RWPE2 (cell line): Measurements from ENCODE around the gene HPS4.

Source experiments
- ATAC-seq: fragments of 200-7000 bp; cut with Tn5 transposase; 3 replicates; pipeline ENCODE4 v1.9.1; 2021; ENCODE audit warnings: low read depth
- DNase-seq: peaks from one replicate; pipeline ENCODE4 v3.0.0-alpha.2; 2020; ENCODE audit warnings: low spot score
- H3K27ac ChIP-seq: fragments of 450-650 bp; 2 replicates; pipeline ENCODE4 v1.5.1; 2017; ENCODE audit warnings: mild to moderate bottlenecking; ENCODE audit not compliant: poor library complexity, severe bottlenecking
- H3K27me3 ChIP-seq: fragments of 250-450 bp; sonication (Bioruptor Pico); 2 replicates; pipeline ENCODE4 v1.5.1; 2021; ENCODE audit warnings: mild to moderate bottlenecking, moderate library complexity; ENCODE audit not compliant: insufficient read depth, poor library complexity, severe bottlenecking
- H3K36me3 ChIP-seq: fragments of 250-450 bp; sonication (Bioruptor Pico); 2 replicates; pipeline ENCODE4 v1.5.1; 2020; ENCODE audit warnings: low read depth, mild to moderate bottlenecking, moderate library complexity
- H3K4me1 ChIP-seq: fragments of 250-450 bp; sonication (Bioruptor Pico); 2 replicates; pipeline ENCODE4 v1.5.1; 2021; ENCODE audit warnings: mild to moderate bottlenecking, moderate library complexity; ENCODE audit not compliant: insufficient read depth, poor library complexity, severe bottlenecking
- H3K4me3 ChIP-seq: fragments of 250-450 bp; sonication (Bioruptor Pico); 2 replicates; pipeline ENCODE4 v1.5.1; 2021; ENCODE audit warnings: mild to moderate bottlenecking, moderate library complexity; ENCODE audit not compliant: severe bottlenecking
- H3K9me3 ChIP-seq: fragments of 250-450 bp; sonication (Bioruptor Pico); 2 replicates; pipeline ENCODE4 v1.5.1; 2021; ENCODE audit warnings: mild to moderate bottlenecking, moderate library complexity; ENCODE audit not compliant: severe bottlenecking
- TF ChIP-seq, protein P1 (sequence below): fragments of 450-650 bp; IDR thresholded peaks from one replicate; pipeline ENCODE4 v1.5.1; 2017; ENCODE audit warnings: mild to moderate bottlenecking, moderate library complexity; ENCODE audit not compliant: poor library complexity, severe bottlenecking

Gene HPS4

GRCh38 chr22:26525946-26526564 is 42.5 kb upstream of the HPS4 start:
- Histone ChIP-seq H3K27me3 (no peaks in the 10 kb centered on the region), H3K27ac (no peak overlapping the region), H3K9me3 (no peaks in the 10 kb centered on the region), H3K4me3 (no peak overlapping the region), H3K36me3 (peaks cover 34% of the 10 kb centered on the region), H3K4me1 (peaks cover 8% of the 10 kb centered on the region)
- TF ChIP-seq, protein P1, sequence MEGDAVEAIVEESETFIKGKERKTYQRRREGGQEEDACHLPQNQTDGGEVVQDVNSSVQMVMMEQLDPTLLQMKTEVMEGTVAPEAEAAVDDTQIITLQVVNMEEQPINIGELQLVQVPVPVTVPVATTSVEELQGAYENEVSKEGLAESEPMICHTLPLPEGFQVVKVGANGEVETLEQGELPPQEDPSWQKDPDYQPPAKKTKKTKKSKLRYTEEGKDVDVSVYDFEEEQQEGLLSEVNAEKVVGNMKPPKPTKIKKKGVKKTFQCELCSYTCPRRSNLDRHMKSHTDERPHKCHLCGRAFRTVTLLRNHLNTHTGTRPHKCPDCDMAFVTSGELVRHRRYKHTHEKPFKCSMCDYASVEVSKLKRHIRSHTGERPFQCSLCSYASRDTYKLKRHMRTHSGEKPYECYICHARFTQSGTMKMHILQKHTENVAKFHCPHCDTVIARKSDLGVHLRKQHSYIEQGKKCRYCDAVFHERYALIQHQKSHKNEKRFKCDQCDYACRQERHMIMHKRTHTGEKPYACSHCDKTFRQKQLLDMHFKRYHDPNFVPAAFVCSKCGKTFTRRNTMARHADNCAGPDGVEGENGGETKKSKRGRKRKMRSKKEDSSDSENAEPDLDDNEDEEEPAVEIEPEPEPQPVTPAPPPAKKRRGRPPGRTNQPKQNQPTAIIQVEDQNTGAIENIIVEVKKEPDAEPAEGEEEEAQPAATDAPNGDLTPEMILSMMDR = no peak
- ATAC-seq (no peak), DNase-seq (no peak)

DNA sequence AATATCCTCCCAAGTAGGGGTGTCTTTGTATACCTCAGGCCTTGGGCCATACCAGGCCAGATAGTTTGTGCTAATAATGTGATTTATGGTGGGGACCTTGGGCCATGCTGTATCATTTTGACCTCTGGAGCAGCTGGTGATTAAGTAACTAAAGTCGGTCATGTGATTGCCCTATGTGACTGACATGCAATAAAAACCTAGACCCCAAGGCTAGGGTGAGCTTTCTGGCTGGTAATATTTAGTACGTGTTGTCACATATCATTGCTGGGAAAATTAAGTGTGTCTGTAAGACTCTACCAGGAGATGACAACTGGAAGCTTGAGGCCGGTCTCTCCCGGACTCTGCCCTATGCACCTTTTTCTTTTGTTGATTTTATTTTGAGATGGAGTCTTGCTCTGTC is 41.3 kb upstream of the HPS4 start:
- ATAC-seq = no peak
- Histone ChIP-seq H3K9me3 (no peaks in the 10 kb centered on the region), H3K27me3 (no peaks in the 10 kb centered on the region), H3K27ac (no peak overlapping the region), H3K36me3 (peaks cover 28% of the 10 kb centered on the region), H3K4me3 (no peak overlapping the region), H3K4me1 (peaks cover 8% of the 10 kb centered on the region)
- no peak for DNase-seq
- TF ChIP-seq, protein P1 = no peak

DNA sequence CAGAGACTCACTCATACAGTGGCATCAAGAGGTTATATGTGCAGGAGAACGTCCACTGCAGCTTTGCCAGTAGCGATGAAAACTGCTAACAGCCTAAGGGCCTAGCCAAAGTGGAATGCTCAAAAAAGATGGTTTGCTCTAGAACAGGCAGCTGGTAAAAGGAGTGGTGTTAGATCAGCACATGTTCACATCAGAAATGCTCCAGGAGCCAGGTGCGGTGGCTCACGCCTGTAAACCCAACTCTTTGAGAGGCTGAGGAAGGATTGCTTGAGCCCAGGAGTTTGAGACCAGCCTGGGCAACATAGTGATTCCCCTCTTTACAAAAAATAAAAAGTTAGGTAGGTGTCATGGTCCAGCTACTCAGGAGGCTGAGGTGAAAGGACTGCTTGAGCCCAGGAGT is 39.0 kb upstream of the HPS4 start:
- Histone ChIP-seq H3K27me3 (no peaks in the 10 kb centered on the region), H3K9me3 (no peaks in the 10 kb centered on the region), H3K4me3 (no peak overlapping the region), H3K36me3 (peaks cover 16% of the 10 kb centered on the region), H3K4me1 (no peaks in the 10 kb centered on the region), H3K27ac (no peak overlapping the region)
- ATAC-seq (no peak), DNase-seq (no peak)
- TF ChIP-seq, protein P1 = no peak

GRCh38 chr22:26522012-26522411 is 38.4 kb upstream of the HPS4 start:
- peaks cover 11% of the 10 kb centered on the region for H3K36me3 ChIP-seq
- ATAC-seq (no peak), DNase-seq (no peak)
- H3K27ac ChIP-seq = no peak overlapping the region
- no peaks in the 10 kb centered on the region for H3K27me3 ChIP-seq
- no peaks in the 10 kb centered on the region for H3K9me3 ChIP-seq
- H3K4me1 ChIP-seq = no peaks in the 10 kb centered on the region
- H3K4me3 ChIP-seq = no peak overlapping the region
- TF ChIP-seq, protein P1 = no peak

DNA sequence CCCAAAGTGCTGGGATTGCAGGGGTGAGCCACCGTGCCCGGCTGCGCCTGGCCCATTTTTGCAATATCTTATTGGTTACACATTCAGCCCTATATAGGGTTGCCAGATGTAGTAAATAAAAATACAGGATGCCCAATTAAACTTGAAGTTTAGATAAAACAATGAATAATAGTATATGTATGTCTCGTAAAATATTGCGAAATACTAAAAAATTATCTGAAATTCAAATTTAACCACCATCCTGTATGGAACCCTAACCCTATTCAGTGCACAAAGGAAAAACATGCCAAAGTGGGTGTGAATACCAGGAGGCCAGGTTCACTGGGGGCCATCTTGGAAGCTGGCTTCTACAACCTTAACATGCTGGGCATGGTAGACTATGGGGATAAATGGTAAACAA is 33.8 kb upstream of the HPS4 start:
- no peak overlapping the region for H3K4me3 ChIP-seq
- no peaks in the 10 kb centered on the region for H3K9me3 ChIP-seq
- peaks cover 3% of the 10 kb centered on the region for H3K4me1 ChIP-seq
- no peak for ATAC-seq
- no peak overlapping the region for H3K27ac ChIP-seq
- no peaks in the 10 kb centered on the region for H3K27me3 ChIP-seq
- TF ChIP-seq, protein P1 = no peak
- no peaks in the 10 kb centered on the region for H3K36me3 ChIP-seq
- DNase-seq = no peak
